ENCODE results near the gene SSBP2.

DNA sequence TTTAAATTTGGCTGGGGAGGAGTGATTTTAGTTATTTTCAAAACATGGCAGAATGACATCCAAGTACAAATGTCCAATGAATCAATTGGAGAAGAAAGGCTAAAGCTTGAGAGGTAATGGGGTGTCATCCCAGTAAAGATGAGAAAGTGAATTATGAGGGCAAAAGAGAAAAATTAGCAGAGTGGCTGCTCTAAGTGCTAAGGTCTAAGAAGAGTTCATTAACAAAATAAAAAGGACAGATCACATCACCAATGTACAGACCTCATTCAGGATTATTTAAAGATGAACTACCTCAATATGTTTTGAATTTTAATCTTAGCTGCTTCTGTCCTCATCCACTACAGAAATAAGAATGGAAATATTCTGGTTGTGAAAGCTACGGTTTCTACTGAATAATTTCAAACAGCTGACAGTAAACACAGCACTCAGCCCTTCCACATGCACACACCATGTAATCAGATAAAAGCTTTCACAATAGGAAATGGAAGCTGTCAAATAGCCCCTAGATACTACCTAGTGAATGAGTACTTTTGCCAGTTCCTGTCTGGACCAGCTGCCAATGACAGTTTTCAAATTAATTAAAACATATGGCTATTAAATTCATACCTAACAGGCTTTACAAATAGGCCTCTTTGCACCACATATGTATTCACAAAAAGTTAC, 171.5 kb downstream of the SSBP2 start:
- TF ChIP-seq POLR2A (IDR thresholded peaks at IDR 0.05; ENCODE audit: low read depth, low read length): no peak
- TF ChIP-seq POLR2AphosphoS5 (IDR thresholded peaks at IDR 0.05; ENCODE audit: low read depth, low read length): no peak
- no peak for TF ChIP-seq TAF1 (IDR thresholded peaks at IDR 0.05; ENCODE audit: borderline replicate concordance, low read depth, low read length)

Measured in GM12892 (cell line).